Upper lobe of left lung (tissue), 6 donors: ENCODE results near the gene KIF26B. TPM values are rescaled to one million over a fixed set of nuclear protein-coding genes. Genes with fewer than 3 reads are reported as not detected.
"Not testable (repeated sequence)": the region's sequence is repeated elsewhere in the genome, so short reads cannot be mapped to it uniquely, and the experiment has no call there.

ENCODE experiments used
- ATAC-seq, 2 donors: fragments of 200-7000 bp; cut with Tn5 transposase; one replicate each; pipeline ENCODE4 v1.9.1; 2022; ENCODE audit warnings: mild to moderate bottlenecking in 2 of 2, moderate library complexity in 2 of 2; ENCODE audit not compliant: low FRiP score in 2 of 2
- DNase-seq, 2 donors: peaks; one replicate each; pipeline ENCODE4 v3.0.0-alpha.2; 2019 to 2020
- H3K27ac ChIP-seq, 4 donors: fragments of 200-600 bp; sonication (generic); one replicate each; pipeline ENCODE4 v1.5.1; 2016 to 2019
- H3K27me3 ChIP-seq, 4 donors: fragments of 200-600 bp; sonication (generic); one replicate each; pipeline ENCODE4 v1.5.1; 2017 to 2019
- H3K36me3 ChIP-seq, 4 donors: fragments of 200-600 bp; sonication (generic); one replicate each; pipeline ENCODE4 v1.5.1; 2016 to 2019
- H3K4me1 ChIP-seq, 4 donors: fragments of 200-600 bp; sonication (generic); one replicate each; pipeline ENCODE4 v1.5.1; 2018 to 2019
- H3K4me3 ChIP-seq, 4 donors: fragments of 200-600 bp; sonication (generic); one replicate each; pipeline ENCODE4 v1.5.1; 2017 to 2019; ENCODE audit warnings: mild to moderate bottlenecking in 2 of 4, moderate library complexity in 1 of 4
- H3K9me3 ChIP-seq, 4 donors: fragments of 200-600 bp; sonication (generic); one replicate each; pipeline ENCODE4 v1.5.1; 2018 to 2019
- CTCF ChIP-seq, 6 experiments: fragments of 450-650 bp in 4 of 6; fragments of 200-600 bp in 2 of 6; sonication (generic) in 2 of 6; IDR thresholded peaks; one replicate each; pipeline ENCODE4 v1.5.1; 2016 to 2019; ENCODE audit warnings: antibody characterized with exemption in 6 of 6
- EP300 ChIP-seq, 4 donors: sonication (generic); formaldehyde crosslinking; IDR thresholded peaks; one replicate each; pipeline ENCODE4 v1.5.1; 2017; ENCODE audit warnings: antibody characterized with exemption in 4 of 4, control low read depth in 2 of 4
- POLR2A ChIP-seq, 4 donors: fragments of 450-650 bp; IDR thresholded peaks; one replicate each; pipeline ENCODE4 v1.5.1; 2016 to 2017; ENCODE audit warnings: antibody characterized with exemption in 4 of 4, mild to moderate bottlenecking in 2 of 4
- POLR2AphosphoS5 ChIP-seq, 2 donors: sonication (generic); formaldehyde crosslinking; IDR thresholded peaks; one replicate each; pipeline ENCODE4 v1.5.1; 2017; ENCODE audit warnings: antibody characterized with exemption in 2 of 2
- WGBS, 2 donors: methylation state at CpG; one replicate each; pipeline ENCODE4 v1.1.5; 2017 to 2018; 5-methylcytosine and 5-hydroxymethylcytosine counted together
- total RNA-seq, 6 donors: library from RNA; depleted of rRNA in 4 of 6; stranded (reverse); fragments of >200 nt in 4 of 6; gene quantifications; one replicate each; pipeline versions ENCODE4 v1.1.0 to v1.2.1, GENCODE V29; 2016 to 2021
- donor health status: DM: no; HTN: no; CAD: no; lungs with moderate emphysema.
- donor health status: DM: no; HTN: yes; CAD: no; lungs with severe emphysema.

Gene KIF26B
- total RNA-seq, 6 donors from 2014 or later: 1.2 to 4.3 (median 2.1) TPM

DNA sequence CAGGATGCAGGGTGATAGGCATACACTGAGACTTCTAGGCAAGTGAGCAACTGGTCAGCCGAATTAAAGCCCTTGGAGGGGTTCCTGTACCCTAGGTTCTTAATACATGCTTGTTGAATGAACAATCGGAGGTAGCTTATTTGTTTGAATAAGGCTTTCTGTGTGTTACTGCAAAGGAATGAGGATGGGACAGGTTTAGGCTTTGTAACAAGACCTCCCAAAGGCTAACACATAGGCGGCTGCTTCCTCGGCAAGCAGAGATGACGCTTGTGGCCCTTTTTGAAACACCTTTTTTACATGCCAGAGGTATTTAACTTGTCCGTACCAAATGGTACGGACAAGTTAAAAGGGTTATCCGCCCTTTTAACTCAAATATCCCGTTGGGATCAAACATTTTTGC, 511.6 kb downstream of the KIF26B start:
- H3K27ac ChIP-seq: no peak overlapping the region
- H3K4me3 ChIP-seq: no peak overlapping the region
- H3K36me3 ChIP-seq: no peaks in the 10 kb centered on the region
- WGBS, 2 donors: 94 to 95% methylated on average over 9 of the region's 9 CpGs
- no peaks in the 10 kb centered on the region for H3K27me3 ChIP-seq
- H3K4me1 ChIP-seq: no peaks in the 10 kb centered on the region
- DNase-seq (no peak), ATAC-seq (no peak)
- H3K9me3 ChIP-seq: no peaks in the 10 kb centered on the region
- TF ChIP-seq POLR2A (IDR thresholded peaks at IDR 0.05) (no peak), EP300 (IDR thresholded peaks at IDR 0.05) (no peak), POLR2AphosphoS5 (IDR thresholded peaks at IDR 0.05) (no peak), CTCF (IDR thresholded peaks at IDR 0.05) (no peak)

- DNase-seq: no peak
- Histone ChIP-seq H3K4me1 (no peaks in the 10 kb centered on the region), H3K27ac (no peak overlapping the region), H3K4me3 (no peak overlapping the region), H3K9me3 (no peaks in the 10 kb centered on the region), H3K27me3 (no peaks in the 10 kb centered on the region), H3K36me3 (no peaks in the 10 kb centered on the region)
- ATAC-seq: no peak
- WGBS, 2 donors: 87 to 90% methylated on average over 5 of the region's 5 CpGs
- TF ChIP-seq POLR2A (IDR thresholded peaks at IDR 0.05): no peak
- no peak for TF ChIP-seq POLR2AphosphoS5 (IDR thresholded peaks at IDR 0.05)
Measured at GRCh38 chr1:245671349-245671748, 516.6 kb downstream of the KIF26B start.

- no peaks in the 10 kb centered on the region for H3K9me3 ChIP-seq
- no peaks in the 10 kb centered on the region for H3K36me3 ChIP-seq
- no peak for ATAC-seq
- H3K27ac ChIP-seq: no peak overlapping the region
- TF ChIP-seq EP300 (IDR thresholded peaks at IDR 0.05) (no peak), CTCF (IDR thresholded peaks at IDR 0.05) (no peak), POLR2A (IDR thresholded peaks at IDR 0.05) (no peak), POLR2AphosphoS5 (IDR thresholded peaks at IDR 0.05) (no peak)
- no peaks in the 10 kb centered on the region for H3K27me3 ChIP-seq
- DNase-seq: no peak
- H3K4me3 ChIP-seq: no peak overlapping the region
- no peaks in the 10 kb centered on the region for H3K4me1 ChIP-seq
- WGBS, 2 donors: 93 to 96% methylated on average over 18 of the region's 18 CpGs
Measured at GRCh38 chr1:245671966-245672767, 517.4 kb downstream of the KIF26B start.

GRCh38 chr1:245672836-245673656, 518.3 kb downstream of the KIF26B start:
- DNase-seq: peak in 1 of 2 donors; percentile 28
- not testable (repeated sequence) for ATAC-seq

DNA sequence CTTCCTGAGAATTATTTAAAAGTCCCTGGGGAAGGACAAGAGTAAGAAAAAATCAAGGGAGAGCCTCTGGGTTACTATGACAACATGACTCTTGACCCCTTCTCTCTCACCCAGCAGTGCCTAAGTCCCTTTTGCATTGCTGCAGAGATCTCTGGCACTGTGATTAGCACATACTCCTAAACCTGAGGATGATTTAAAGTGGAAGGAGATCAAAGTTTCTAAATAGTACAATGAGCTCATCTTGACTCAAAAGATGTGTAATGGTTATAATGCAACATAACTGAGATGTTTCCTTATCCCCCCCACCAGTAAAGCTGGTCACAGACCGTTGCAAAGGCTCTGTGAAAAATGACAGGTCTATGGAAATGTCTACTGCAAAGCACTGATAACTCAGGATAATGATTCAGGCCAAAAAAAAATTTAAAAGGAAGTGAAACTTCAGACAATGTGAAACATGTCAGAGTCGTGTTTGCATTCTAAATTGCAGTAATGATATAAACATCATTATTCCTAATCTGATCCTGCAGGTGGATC, 519.2 kb downstream of the KIF26B start:
- Histone ChIP-seq H3K4me3 (no peak overlapping the region), H3K9me3 (no peaks in the 10 kb centered on the region), H3K4me1 (no peaks in the 10 kb centered on the region), H3K27ac (no peak overlapping the region), H3K36me3 (no peaks in the 10 kb centered on the region), H3K27me3 (no peaks in the 10 kb centered on the region)
- DNase-seq (no peak), ATAC-seq (no peak)
- WGBS, 2 donors: 26 to 40% methylated on average over 2 of the region's 2 CpGs
- TF ChIP-seq CTCF (IDR thresholded peaks at IDR 0.05) (no peak), POLR2A (IDR thresholded peaks at IDR 0.05) (no peak), POLR2AphosphoS5 (IDR thresholded peaks at IDR 0.05) (no peak), EP300 (IDR thresholded peaks at IDR 0.05) (no peak)

More at GRCh38 chr1:245672836-245673656, 518.3 kb downstream of the KIF26B start:
- H3K27ac ChIP-seq, H3K4me1 ChIP-seq, H3K27me3 ChIP-seq, H3K9me3 ChIP-seq, H3K4me3 ChIP-seq, H3K36me3 ChIP-seq: not testable (repeated sequence)
- 87 to 97% methylated on average over 31 to 41 of the region's 41 CpGs for WGBS, 2 donors
